H9 (cell line): ENCODE data around the gene PARP12. TPM values are rescaled to one million over a fixed set of nuclear protein-coding genes. Genes with fewer than 3 reads are reported as not detected.

Source experiments
- DNase-seq: peaks from one replicate; pipeline ENCODE4 v3.0.0-alpha.2; 2017
- H2AFZ ChIP-seq: one replicate; pipeline ENCODE4 v1.6.1; 2013; ENCODE audit warnings: mild to moderate bottlenecking, low read length, control low read depth, moderate library complexity
- H2AK5ac ChIP-seq: 2 replicates; pipeline ENCODE4 v1.6.1; 2013; ENCODE audit warnings: low read length, control low read depth, mixed read lengths; ENCODE audit not compliant: insufficient read length
- H2BK120ac ChIP-seq: one replicate; pipeline ENCODE4 v1.6.1; 2013; ENCODE audit warnings: low read depth, mild to moderate bottlenecking, low read length, control low read depth, inconsistent platforms; ENCODE audit not compliant: poor library complexity, severe bottlenecking
- H2BK12ac ChIP-seq: 2 replicates; pipeline ENCODE4 v1.6.1; 2013; ENCODE audit warnings: low read length, control low read depth, mixed read lengths, low read depth; ENCODE audit not compliant: insufficient read length
- H2BK15ac ChIP-seq: 2 replicates; pipeline ENCODE4 v1.6.1; 2013; ENCODE audit warnings: low read depth, low read length, control low read depth
- H2BK20ac ChIP-seq: one replicate; pipeline ENCODE4 v1.6.1; 2013; ENCODE audit warnings: low read depth, mild to moderate bottlenecking, low read length, control low read depth, inconsistent platforms; ENCODE audit not compliant: poor library complexity, severe bottlenecking
- H2BK5ac ChIP-seq: 2 replicates; pipeline ENCODE4 v1.6.1; 2013; ENCODE audit warnings: low read length, control low read depth, mixed read lengths; ENCODE audit not compliant: insufficient read length
- H3K14ac ChIP-seq: 2 replicates; pipeline ENCODE4 v1.6.1; 2013; ENCODE audit warnings: low read length, control low read depth; ENCODE audit not compliant: insufficient read depth
- H3K18ac ChIP-seq: 2 replicates; pipeline ENCODE4 v1.6.1; 2013; ENCODE audit warnings: low read depth, mild to moderate bottlenecking, mixed read lengths, low read length, control low read depth; ENCODE audit not compliant: insufficient read length
- H3K23ac ChIP-seq: 2 replicates; pipeline ENCODE4 v1.6.1; 2013; ENCODE audit warnings: low read length, control low read depth, mixed read lengths, low read depth; ENCODE audit not compliant: insufficient read length
- H3K23me2 ChIP-seq: 2 replicates; pipeline ENCODE4 v1.6.1; 2013; ENCODE audit warnings: low read depth, mild to moderate bottlenecking, mixed read lengths, low read length, control low read depth; ENCODE audit not compliant: insufficient read length, poor library complexity, severe bottlenecking
- H3K27ac ChIP-seq: 2 replicates; pipeline ENCODE4 v1.5.1; 2013; ENCODE audit warnings: low read length, control low read depth, mixed read lengths, low read depth; ENCODE audit not compliant: insufficient read length
- H3K27me3 ChIP-seq: 2 replicates; pipeline ENCODE4 v1.6.1; 2013; ENCODE audit warnings: low read length, control low read depth, inconsistent platforms; ENCODE audit not compliant: insufficient read depth
- H3K4ac ChIP-seq: 2 replicates; pipeline ENCODE4 v1.6.1; 2013; ENCODE audit warnings: low read depth, mild to moderate bottlenecking, control low read depth, inconsistent platforms, low read length, moderate library complexity
- H3K4me1 ChIP-seq: 2 replicates; pipeline ENCODE4 v1.6.1; 2013; ENCODE audit warnings: low read length, control low read depth, inconsistent platforms; ENCODE audit not compliant: insufficient read depth
- H3K4me2 ChIP-seq: 2 replicates; pipeline ENCODE4 v1.6.1; 2013; ENCODE audit warnings: low read length, control low read depth, mixed read lengths; ENCODE audit not compliant: insufficient read length, insufficient read depth
- H3K56ac ChIP-seq: 2 replicates; pipeline ENCODE4 v1.6.1; 2013; ENCODE audit warnings: low read depth, mild to moderate bottlenecking, mixed read lengths, low read length, control low read depth; ENCODE audit not compliant: insufficient read length
- H3K79me1 ChIP-seq: 2 replicates; pipeline ENCODE4 v1.6.1; 2013; ENCODE audit warnings: low read depth, mild to moderate bottlenecking, moderate library complexity, low read length, control low read depth, inconsistent platforms; ENCODE audit not compliant: insufficient read depth, poor library complexity, severe bottlenecking
- H3K79me2 ChIP-seq: 2 replicates; pipeline ENCODE4 v1.6.1; 2013; ENCODE audit warnings: low read length, control low read depth, inconsistent platforms; ENCODE audit not compliant: insufficient read depth
- H3K9ac ChIP-seq: 2 replicates; pipeline ENCODE4 v1.6.1; 2013; ENCODE audit warnings: low read length, control low read depth, mixed read lengths; ENCODE audit not compliant: insufficient read length; ENCODE audit errors: extremely low read depth
- H3K9me3 ChIP-seq: one replicate; pipeline ENCODE4 v1.6.1; 2013; ENCODE audit warnings: low read depth, low read length, inconsistent platforms; ENCODE audit not compliant: control insufficient read depth
- H3T11ph ChIP-seq: one replicate; pipeline ENCODE4 v1.6.1; 2013; ENCODE audit warnings: mild to moderate bottlenecking, low read length, control low read depth, inconsistent platforms
- H4K20me1 ChIP-seq: one replicate; pipeline ENCODE4 v1.6.1; 2013; ENCODE audit not compliant: control insufficient read depth, insufficient read length, insufficient read depth
- H4K5ac ChIP-seq: 2 replicates; pipeline ENCODE4 v1.6.1; 2013; ENCODE audit warnings: low read depth, mild to moderate bottlenecking, mixed read lengths, low read length, control low read depth; ENCODE audit not compliant: insufficient read length
- H4K8ac ChIP-seq: replicated peaks from 2 replicates; pipeline ENCODE4 v1.6.1; 2013; ENCODE audit warnings: low read length, control low read depth, mixed read lengths, low read depth; ENCODE audit not compliant: insufficient read length
- H4K91ac ChIP-seq: 2 replicates; pipeline ENCODE4 v1.6.1; 2013; ENCODE audit warnings: low read depth, mild to moderate bottlenecking, moderate library complexity, mixed read lengths, low read length, control low read depth; ENCODE audit not compliant: insufficient read length
- H3K27ac Mint-ChIP-seq, 3 experiments: 2 replicates in 2 of 3; 3 replicates in 1 of 3; pipeline ENCODE4 v1.8.0; 2020 to 2021; ENCODE audit warnings: mixed read lengths in 3 of 3, mild to moderate bottlenecking in 1 of 3, moderate library complexity in 1 of 3
- H3K27me3 Mint-ChIP-seq: 2 replicates; pipeline ENCODE4 v1.8.0; 2021; ENCODE audit warnings: low read depth, mild to moderate bottlenecking, moderate library complexity, mixed read lengths
- H3K36me3 Mint-ChIP-seq, 3 experiments: 2 replicates in 2 of 3; 3 replicates in 1 of 3; pipeline ENCODE4 v1.8.0; 2020 to 2021; ENCODE audit warnings: low read depth in 3 of 3, mixed read lengths in 3 of 3; ENCODE audit not compliant: insufficient read depth in 1 of 3
- H3K4me1 Mint-ChIP-seq, 2 experiments: 2 replicates each; pipeline ENCODE4 v1.8.0; 2020; ENCODE audit warnings: mixed read lengths in 2 of 2
- H3K4me3 Mint-ChIP-seq, 2 experiments: 2 replicates in 1 of 2; 3 replicates in 1 of 2; pipeline ENCODE4 v1.8.0; 2020 to 2021; ENCODE audit warnings: mild to moderate bottlenecking in 2 of 2, mixed read lengths in 2 of 2, moderate library complexity in 1 of 2
- H3K9me3 Mint-ChIP-seq, 2 experiments: 2 replicates in 1 of 2; 3 replicates in 1 of 2; pipeline ENCODE4 v1.8.0; 2020; ENCODE audit warnings: mild to moderate bottlenecking in 2 of 2, mixed read lengths in 2 of 2, moderate library complexity in 1 of 2
- WGBS: extraction: QIAGEN DNeasy Blood & Tissue Kit; methylation state at CpG from one replicate; pipeline ENCODE4 v1.1.7; 2013; ENCODE audit warnings: missing lambda C conversion rate, low lambda C conversion rate, mixed read lengths; ENCODE audit not compliant: insufficient read length; ENCODE audit errors: extremely low coverage; 5-methylcytosine and 5-hydroxymethylcytosine counted together
- total RNA-seq: library from RNA; stranded (reverse); gene quantifications from 2 replicates; pipeline ENCODE4 v1.2.1, GENCODE V29; 2021
- TF ChIP-seq, protein P1 (sequence below): fragments of 200-600 bp; sonication (generic); conservative IDR thresholded peaks from 3 replicates; pipeline ENCODE4 v1.8.0; 2021; ENCODE audit warnings: antibody characterized with exemption, mild to moderate bottlenecking

Gene PARP12
- total RNA-seq, 1 experiment from 2014 or later, result 11.8 TPM

DNA sequence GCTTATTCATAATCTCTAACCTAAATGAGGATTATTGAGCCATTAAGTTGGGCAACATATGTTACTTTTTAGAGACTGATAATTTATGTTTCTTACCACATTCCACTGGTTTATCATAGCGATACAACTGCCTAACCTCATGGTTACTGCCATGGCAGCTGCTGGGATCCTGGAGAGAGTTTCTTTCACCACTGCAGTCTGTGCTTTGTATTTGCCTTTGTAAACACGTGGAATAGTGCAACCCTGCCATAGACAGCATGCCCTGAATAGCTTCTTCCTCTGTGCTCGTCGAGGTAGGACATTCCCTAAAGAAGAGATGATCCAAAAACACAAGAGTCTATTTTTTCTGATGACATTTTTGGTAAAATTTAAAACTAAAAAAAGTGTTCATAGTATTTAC lies 33.7 kb upstream of the PARP12 start:
- Histone ChIP-seq H4K20me1 (no peaks in the 10 kb centered on the region), H3K4me2 (no peak overlapping the region), H3T11ph (no peak overlapping the region), H3K14ac (no peak overlapping the region), H2BK120ac (no peak overlapping the region), H4K5ac (no peak overlapping the region), H4K91ac (no peak overlapping the region), H3K9me3 (no peaks in the 10 kb centered on the region), H2BK15ac (no peak overlapping the region), H3K56ac (no peak overlapping the region), H3K23ac (no peak overlapping the region), H2BK5ac (no peak overlapping the region), H3K9ac (no peak overlapping the region), H3K79me2 (no peaks in the 10 kb centered on the region), H3K18ac (no peak overlapping the region), H3K27me3 (no peaks in the 10 kb centered on the region), H2BK20ac (no peak overlapping the region), H3K23me2 (no peaks in the 10 kb centered on the region), H3K4ac (no peak overlapping the region), H2AK5ac (no peak overlapping the region), H4K8ac (no peak overlapping the region), H3K79me1 (no peaks in the 10 kb centered on the region), H2BK12ac (no peak overlapping the region), H3K4me1 (no peaks in the 10 kb centered on the region), H3K27ac (no peak overlapping the region), H2AFZ (no peak overlapping the region)
- H3K27ac Mint-ChIP-seq, result no peak overlapping the region
- H3K4me3 Mint-ChIP-seq, result no peak overlapping the region
- peaks cover 33 to 74% (median 72%) of the 10 kb centered on the region in 3 experiments for H3K36me3 Mint-ChIP-seq
- TF ChIP-seq, protein P1, sequence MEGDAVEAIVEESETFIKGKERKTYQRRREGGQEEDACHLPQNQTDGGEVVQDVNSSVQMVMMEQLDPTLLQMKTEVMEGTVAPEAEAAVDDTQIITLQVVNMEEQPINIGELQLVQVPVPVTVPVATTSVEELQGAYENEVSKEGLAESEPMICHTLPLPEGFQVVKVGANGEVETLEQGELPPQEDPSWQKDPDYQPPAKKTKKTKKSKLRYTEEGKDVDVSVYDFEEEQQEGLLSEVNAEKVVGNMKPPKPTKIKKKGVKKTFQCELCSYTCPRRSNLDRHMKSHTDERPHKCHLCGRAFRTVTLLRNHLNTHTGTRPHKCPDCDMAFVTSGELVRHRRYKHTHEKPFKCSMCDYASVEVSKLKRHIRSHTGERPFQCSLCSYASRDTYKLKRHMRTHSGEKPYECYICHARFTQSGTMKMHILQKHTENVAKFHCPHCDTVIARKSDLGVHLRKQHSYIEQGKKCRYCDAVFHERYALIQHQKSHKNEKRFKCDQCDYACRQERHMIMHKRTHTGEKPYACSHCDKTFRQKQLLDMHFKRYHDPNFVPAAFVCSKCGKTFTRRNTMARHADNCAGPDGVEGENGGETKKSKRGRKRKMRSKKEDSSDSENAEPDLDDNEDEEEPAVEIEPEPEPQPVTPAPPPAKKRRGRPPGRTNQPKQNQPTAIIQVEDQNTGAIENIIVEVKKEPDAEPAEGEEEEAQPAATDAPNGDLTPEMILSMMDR, result no peak
- H3K27me3 Mint-ChIP-seq, result no peaks in the 10 kb centered on the region
- WGBS, result no CpG with 5 or more reads among the region's 4 CpGs
- H3K4me1 Mint-ChIP-seq, result no peaks in the 10 kb centered on the region
- H3K9me3 Mint-ChIP-seq, result no peaks in the 10 kb centered on the region
- no peak for DNase-seq
